ENCODE data around the gene HSPA12B. TPM values are rescaled to one million over a fixed set of nuclear protein-coding genes. Genes with fewer than 3 reads are reported as not detected.

The HSPA12B gene
- total and polyA plus RNA-seq, 2 of the 13 experiments (the other 11 are each of a cell fraction or from before 2014, with no cell fraction given), result 0.01 TPM; not detected in 1

DNA sequence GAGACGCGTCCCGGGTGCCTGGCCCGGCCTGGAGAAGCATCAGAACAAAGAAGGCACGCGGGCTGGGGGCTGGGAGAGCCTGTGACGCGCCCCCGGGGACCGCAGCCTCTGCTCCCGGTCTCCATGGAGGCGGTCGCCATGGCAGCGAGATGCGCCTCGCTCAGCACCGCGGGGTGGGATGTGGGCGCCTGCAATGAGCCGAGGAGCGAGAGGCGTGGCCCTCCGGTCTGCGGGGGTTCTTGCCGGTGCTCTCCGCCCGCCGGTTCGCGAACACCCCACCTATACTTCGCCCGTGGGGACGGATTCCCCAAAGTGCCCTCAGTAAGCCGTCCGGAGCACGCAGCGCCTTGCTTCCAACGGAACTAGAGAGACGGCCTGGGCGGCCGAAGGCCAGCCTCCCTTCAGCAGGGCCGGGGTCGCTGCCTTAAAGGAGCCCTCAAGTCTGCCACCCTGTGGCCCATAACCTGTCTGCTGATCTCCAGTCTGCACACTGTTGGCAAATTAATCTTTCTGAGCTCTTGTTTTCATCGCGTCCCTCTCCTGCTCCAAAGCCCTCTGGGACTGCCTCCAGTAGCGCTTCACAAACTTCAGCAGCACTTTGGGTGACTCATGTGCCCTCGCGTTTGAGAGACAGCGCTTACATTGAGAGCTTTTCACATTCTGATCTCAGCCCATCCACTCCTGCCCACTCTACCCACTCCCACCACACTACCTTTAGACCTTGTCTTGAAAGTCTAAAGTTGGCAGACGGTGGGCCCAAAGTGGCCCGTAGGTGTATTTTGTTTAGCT lies 36.1 kb downstream of the HSPA12B start (continued):
- TF ChIP-seq TOE1 (CRISPR knock-in tag; IDR thresholded peaks at IDR 0.05) (0 out of 2 replicates have a peak, but pooled peaks have one; percentile 25), ZNF225 (CRISPR knock-in tag; IDR thresholded peaks at IDR 0.05) (0 out of 2 replicates have a peak, but pooled peaks have one; percentile 53), ZMYM2 (CRISPR knock-in tag; IDR thresholded peaks at IDR 0.05) (0 out of 2 replicates have a peak, but pooled peaks have one; percentile 82), ERF (CRISPR knock-in tag; IDR thresholded peaks at IDR 0.05) (peak; percentile 25; the same call in 1 of the 2 replicates), FOXK1 (CRISPR knock-in tag; IDR thresholded peaks at IDR 0.05; ENCODE audit: borderline replicate concordance, low read depth) (peak; percentile 50; the same call in 1 of the 2 replicates), ZNF616 (CRISPR knock-in tag; IDR thresholded peaks at IDR 0.05; ENCODE audit: low read depth) (peak; percentile 50; the same call in 1 of the 2 replicates), DPF2 (CRISPR knock-in tag; IDR thresholded peaks at IDR 0.05; ENCODE audit: borderline replicate concordance, low read depth) (no peak; the same call in 1 of the 2 replicates), KAT7 (CRISPR knock-in tag; IDR thresholded peaks at IDR 0.05; ENCODE audit: borderline replicate concordance) (0 out of 2 replicates have a peak, but pooled peaks have one; percentile 34), AHR (CRISPR knock-in tag; IDR thresholded peaks at IDR 0.05) (peak; percentile 71; the same call in 1 of the 2 replicates), ZNF557 (CRISPR knock-in tag; IDR thresholded peaks at IDR 0.05) (no peak), ZNF282 (IDR thresholded peaks at IDR 0.05; ENCODE audit: partially characterized antibody) (no peak), ZNF556 (CRISPR knock-in tag; IDR thresholded peaks at IDR 0.05; ENCODE audit: borderline replicate concordance) (peak; percentile 68; the same call in 1 of the 2 replicates), ATF7 (IDR thresholded peaks at IDR 0.05) (no peak), ATF7 (CRISPR knock-in tag; IDR thresholded peaks at IDR 0.05) (peak; percentile 34; the same call in 1 of the 2 replicates), MTA1 (CRISPR knock-in tag; IDR thresholded peaks at IDR 0.05; ENCODE audit: borderline replicate concordance) (peak; percentile 84)
- TF ChIP-seq, protein P1, sequence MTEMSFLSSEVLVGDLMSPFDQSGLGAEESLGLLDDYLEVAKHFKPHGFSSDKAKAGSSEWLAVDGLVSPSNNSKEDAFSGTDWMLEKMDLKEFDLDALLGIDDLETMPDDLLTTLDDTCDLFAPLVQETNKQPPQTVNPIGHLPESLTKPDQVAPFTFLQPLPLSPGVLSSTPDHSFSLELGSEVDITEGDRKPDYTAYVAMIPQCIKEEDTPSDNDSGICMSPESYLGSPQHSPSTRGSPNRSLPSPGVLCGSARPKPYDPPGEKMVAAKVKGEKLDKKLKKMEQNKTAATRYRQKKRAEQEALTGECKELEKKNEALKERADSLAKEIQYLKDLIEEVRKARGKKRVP (CRISPR knock-in tag; IDR thresholded peaks at IDR 0.05), result no peak
- TF ChIP-seq, protein P2, sequence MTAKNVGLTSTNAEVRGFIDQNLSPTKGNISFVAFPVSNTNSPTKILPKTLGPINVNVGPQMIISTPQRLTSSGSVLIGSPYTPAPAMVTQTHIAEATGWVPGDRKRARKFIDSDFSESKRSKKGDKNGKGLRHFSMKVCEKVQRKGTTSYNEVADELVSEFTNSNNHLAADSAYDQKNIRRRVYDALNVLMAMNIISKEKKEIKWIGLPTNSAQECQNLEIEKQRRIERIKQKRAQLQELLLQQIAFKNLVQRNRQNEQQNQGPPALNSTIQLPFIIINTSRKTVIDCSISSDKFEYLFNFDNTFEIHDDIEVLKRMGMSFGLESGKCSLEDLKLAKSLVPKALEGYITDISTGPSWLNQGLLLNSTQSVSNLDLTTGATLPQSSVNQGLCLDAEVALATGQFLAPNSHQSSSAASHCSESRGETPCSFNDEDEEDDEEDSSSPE (CRISPR knock-in tag; IDR thresholded peaks at IDR 0.05), result no peak
- TF ChIP-seq, protein P3, sequence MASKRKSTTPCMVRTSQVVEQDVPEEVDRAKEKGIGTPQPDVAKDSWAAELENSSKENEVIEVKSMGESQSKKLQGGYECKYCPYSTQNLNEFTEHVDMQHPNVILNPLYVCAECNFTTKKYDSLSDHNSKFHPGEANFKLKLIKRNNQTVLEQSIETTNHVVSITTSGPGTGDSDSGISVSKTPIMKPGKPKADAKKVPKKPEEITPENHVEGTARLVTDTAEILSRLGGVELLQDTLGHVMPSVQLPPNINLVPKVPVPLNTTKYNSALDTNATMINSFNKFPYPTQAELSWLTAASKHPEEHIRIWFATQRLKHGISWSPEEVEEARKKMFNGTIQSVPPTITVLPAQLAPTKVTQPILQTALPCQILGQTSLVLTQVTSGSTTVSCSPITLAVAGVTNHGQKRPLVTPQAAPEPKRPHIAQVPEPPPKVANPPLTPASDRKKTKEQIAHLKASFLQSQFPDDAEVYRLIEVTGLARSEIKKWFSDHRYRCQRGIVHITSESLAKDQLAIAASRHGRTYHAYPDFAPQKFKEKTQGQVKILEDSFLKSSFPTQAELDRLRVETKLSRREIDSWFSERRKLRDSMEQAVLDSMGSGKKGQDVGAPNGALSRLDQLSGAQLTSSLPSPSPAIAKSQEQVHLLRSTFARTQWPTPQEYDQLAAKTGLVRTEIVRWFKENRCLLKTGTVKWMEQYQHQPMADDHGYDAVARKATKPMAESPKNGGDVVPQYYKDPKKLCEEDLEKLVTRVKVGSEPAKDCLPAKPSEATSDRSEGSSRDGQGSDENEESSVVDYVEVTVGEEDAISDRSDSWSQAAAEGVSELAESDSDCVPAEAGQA (IDR thresholded peaks at IDR 0.05; ENCODE audit: low read depth), result no peak
- TF ChIP-seq, protein P3 (CRISPR knock-in tag; IDR thresholded peaks at IDR 0.05; ENCODE audit: borderline replicate concordance), result no peak

Data from HepG2 (cell line).